SW480 (cell line): Measurements from ENCODE around the gene DNAJC18.
"Not testable (repeated sequence)": the region's sequence is repeated elsewhere in the genome, so short reads cannot be mapped to it uniquely, and the experiment has no call there.

Experiments
- DNase-seq: peaks from one replicate; pipeline ENCODE4 v3.0.0-alpha.2; 2016; ENCODE audit warnings: low spot score

The DNAJC18 gene

GRCh38 chr5:139387611-139388197 is 51.6 kb downstream of the DNAJC18 start:
- DNase-seq: no peak

- not testable (repeated sequence) for DNase-seq
Observed at GRCh38 chr5:139386956-139387355, 52.4 kb downstream of the DNAJC18 start.

DNA sequence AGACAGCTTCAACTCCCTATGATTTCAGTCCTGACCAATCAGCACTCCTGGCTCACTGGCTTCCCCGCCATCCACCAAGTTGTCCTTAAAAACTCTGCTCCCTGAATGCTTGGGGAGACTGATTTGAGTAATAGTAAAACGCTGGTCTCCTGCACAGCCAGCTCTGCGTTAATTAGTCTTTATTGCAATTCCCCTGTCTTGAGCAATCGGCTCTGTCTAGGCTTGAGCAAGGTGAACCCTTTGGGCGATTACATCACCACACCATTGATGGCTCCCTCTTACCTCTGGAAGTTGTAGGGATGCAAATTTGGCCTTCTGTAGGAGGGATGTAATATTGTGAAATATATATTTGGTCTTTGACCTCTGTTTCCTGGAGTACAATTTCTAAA is 53.3 kb downstream of the DNAJC18 start:
- DNase-seq: no peak

DNA sequence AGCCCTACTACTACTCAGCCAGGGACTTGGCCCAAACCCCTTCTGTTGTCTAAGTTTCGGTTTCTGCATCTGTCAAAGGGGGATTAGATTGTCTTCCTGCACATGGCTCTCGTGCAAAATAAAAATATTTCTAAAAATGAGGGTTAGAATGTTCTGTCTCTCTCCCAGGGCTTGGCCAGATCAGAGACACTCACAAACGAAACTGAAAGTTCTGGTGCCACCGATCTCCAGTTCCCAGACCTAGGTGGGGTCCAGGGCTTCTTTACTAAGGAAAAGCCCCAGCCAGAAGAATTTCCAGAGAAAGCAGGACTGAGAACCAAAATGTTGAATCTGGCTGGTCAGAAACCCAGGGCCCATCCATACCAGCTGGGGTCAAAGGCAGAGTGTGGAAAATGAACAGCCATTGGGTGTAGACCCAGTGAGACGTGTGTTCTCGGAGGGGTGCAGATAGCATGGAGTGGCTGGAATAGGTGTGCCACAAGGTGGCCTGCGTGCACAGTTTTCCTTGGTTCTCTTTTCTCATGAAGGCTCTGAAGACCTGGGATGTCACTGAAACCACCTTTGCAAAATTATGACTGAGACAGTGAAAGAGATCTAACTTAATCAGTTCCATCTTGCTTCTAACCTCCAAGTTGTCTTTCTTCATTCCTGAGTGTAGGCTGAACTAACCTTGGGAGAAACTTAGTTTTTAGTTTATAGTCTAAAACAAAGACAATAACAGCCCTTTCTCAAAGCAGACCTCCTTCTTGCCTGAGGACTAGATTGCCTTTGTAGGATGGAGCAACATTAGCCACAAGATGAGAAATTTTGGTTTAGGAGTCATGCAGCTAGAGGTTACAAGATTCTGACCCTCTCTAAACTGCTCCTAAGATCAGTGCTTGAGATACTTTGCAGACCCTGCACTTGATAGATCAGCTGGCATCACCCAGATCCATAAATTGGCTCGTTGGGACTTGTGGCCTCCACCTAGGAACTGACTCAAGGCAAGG is 54.0 kb downstream of the DNAJC18 start:
- DNase-seq: peak; percentile 44

GRCh38 chr5:139384591-139385051 is 54.7 kb downstream of the DNAJC18 start:
- no peak for DNase-seq

DNA sequence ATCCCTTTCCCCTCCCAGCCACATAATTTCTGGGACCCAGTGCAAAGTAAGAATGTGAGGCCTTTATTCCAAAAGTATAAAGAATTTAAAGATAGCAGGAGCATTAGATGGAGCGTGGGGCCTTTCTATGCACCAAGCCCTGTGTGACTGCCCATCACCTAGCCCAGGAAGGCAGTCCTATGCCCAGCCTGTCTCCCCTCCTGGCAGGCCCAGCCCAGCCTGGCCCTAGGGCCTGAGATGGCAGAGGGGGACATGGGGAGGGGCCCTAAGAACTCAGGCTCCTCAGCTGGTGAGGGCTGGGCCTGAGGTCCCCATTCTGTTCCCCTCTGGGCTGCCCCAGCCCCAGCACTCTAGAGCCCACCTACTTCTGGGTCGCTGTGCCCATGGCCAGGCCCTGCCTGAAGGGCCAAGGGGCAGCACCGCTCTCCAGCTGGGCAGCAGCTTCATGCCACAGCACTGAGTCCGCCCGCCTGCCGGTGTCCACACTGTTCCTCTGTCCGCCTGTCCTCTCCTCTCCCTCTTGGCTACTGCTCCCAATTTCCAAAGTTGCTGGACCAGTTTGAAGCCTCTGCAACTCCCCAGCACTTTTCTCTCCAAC is 55.2 kb downstream of the DNAJC18 start:
- DNase-seq: no peak

DNA sequence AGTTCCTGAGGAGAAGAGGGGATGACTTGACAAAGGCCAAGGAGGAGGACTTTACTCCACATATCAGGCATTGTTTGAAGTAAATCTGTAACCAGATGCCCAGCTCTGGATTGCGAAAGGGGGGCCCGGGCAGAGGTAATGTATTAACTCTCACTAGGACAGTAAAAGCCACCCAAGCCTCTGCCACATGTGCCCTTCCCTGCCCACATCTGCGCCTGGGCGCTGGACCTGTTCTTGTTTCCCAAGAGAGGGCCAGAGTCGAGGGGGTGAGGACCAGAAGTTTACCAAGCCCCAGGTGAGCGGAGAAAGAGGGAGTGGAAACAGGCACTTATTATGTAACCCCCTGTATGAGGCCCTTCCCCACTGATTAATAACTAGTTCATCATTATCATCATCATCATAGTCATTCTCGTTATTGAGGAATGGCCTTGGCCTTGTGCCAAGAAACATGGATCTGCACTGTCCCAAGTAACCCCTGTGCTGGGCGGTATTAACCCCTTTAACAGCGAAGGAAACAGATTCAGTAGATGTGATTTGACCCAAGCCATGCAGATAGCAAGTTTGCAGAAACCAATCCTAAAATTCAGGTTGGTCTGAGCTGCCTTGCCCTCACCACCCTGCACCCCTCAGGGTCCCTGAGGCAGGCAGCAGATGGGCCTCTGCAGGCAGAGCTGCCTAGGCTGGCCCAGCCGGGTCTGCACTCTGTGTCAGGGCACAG is 55.9 kb downstream of the DNAJC18 start, which contains the start of gene SLC23A1:
Gene SLC23A1 (minus strand): TSS at position 23 of the 718 bp plus-strand sequence. CDS start 44 bp downstream, outside the sequence.
- no peak for DNase-seq

- DNase-seq: no peak
Observed at GRCh38 chr5:139382807-139383206, 56.5 kb downstream of the DNAJC18 start.

DNA sequence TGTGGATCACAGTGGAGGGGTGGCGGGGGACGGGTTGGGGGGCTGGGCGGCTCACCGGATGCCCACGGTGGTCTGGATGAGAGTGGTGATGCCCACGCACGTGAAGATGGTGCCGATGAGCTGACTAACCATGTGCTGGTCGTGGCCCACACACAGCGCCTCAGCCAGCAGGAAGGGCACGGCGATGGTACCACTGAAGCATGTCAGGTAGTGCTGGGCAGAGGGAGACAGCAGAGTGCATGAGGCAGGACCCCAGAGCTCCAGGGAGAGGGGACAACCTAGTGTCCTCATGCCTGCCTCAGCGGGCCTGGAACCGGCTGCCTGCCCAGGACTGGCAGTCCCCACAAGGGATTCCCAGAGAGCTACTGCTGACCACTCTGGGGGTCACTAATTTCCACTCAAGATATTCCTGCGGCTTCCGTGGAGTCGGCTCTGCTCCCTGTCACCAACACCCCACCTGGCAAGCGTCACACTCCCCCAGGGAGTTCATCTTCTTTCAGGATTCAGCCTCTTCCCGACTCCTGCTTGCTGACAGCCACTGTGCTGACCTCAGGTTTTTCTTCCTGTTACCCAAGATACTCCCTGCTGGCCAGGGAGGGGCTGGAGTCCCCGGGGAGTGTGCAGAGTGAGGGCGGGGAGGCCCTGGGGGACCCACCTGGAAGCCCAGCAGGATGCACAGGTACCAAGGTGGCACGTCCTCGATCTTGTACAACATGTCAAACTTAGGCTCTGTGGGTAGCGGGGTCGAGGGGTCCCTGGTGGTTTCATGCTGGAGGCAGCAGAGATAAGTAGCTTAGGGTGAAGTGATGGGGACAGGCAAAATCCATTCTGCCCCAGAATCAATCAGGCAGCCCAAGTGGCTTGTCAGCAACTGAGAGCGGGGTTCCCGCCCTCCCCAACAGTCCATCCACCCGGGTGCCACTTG is 57.2 kb downstream of the DNAJC18 start:
- DNase-seq: no peak

- no peak for DNase-seq
Observed at GRCh38 chr5:139379626-139380449, 59.5 kb downstream of the DNAJC18 start.

GRCh38 chr5:139378941-139379361 is 60.4 kb downstream of the DNAJC18 start:
- DNase-seq: no peak

DNA sequence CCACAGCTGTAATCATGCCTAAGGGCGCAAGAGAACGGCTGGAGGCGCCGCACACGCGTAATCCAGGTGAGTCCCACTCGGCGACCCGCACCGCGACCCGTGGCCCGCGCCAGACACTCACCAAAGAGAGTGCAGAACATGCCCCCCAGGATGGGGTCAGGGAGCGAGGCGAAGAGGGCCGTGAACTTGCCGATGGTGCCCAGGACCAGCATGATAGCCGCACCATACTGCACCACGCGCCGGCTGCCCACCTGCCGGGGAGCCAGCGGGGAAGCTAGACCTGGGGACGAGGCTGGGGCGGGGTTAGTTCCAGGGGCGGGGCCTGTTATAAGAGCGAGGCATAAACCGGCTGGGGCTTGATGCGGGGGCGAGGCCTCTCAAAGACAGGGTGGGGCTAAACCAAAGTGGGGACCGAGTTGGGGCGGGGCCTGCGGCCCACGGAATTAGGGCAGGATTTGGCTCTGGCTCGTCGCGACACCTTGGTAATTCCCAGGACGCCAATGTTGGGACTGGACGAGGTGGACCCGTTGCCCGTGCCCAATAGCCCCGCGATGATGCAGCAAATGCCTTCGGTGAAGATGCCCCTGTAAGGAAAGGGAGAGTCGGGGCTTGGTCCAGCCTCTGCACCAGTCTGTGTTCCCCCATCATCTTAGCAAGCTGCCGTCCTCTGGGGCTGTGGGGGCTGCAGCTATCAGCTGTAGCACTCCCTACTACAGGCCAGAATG is 61.1 kb downstream of the DNAJC18 start:
- DNase-seq: no peak

- DNase-seq: no peak
Observed at GRCh38 chr5:139377226-139377625, 62.1 kb downstream of the DNAJC18 start.

- DNase-seq: no peak
Observed at GRCh38 chr5:139376364-139376763, 63.0 kb downstream of the DNAJC18 start.

- no peak for DNase-seq
Observed at GRCh38 chr5:139374909-139375308, 64.4 kb downstream of the DNAJC18 start.

DNA sequence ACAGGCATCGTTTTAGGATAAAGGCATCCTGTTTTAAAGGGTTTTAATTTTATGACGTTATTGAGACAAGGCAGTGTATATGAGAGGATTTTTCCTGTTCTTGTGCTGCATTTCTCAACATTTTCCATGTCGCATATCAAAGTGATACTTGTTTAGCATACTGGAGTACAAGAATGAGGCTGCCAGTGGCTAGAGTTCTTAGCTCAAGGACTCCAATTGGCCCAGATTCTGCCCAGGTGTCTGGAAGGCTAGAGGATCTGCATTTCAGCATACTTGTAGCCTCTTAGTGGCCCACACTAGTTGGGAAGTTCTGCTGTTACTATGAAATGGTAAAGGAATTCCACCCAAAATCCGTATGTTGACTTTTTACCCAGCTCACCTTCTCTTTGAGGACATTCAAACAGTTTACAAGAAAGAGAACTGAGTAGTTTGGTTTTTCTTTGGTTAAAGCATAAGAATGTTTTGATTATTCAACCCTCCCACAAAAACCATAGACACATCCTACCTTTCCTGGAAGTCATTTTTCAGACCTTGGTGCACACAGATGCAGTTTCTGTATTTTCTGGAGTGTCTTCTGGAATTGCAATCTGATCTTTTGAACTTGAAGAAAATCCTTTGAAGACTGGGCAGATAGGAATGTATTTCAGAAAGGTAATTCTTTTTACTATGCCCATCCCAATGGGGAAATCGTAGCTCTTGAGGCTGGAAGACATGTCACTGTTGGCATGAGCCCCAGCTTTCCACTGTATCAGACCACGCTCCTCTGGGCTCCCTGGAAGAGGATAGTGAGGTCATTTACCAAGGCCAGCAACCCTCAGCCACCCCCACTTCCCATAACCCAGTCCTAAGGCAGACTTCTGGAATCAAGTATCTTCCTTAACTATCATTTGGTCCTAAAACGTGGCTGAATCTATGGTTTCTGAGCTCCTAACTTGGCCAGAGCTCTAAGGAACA is 67.6 kb downstream of the DNAJC18 start:
- no peak for DNase-seq

DNA sequence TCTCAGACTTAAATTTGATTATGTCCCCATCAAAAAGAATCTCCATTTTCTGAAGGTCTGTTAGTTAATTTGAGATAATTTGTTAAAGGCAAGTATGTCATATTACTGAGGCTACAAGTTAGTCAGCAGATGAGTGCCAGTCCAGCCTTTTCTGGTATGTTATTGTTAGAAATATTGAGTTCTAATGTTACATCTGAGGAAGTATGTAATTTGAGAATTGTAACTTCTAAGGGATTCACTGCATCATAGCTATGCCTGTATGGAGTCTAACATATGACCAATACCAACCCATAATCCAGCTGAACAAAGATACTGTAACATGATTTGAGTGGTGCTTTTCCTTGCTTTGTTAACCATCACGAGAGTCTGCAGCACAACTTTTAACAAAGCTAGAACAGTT is 70.1 kb downstream of the DNAJC18 start:
- no peak for DNase-seq

DNA sequence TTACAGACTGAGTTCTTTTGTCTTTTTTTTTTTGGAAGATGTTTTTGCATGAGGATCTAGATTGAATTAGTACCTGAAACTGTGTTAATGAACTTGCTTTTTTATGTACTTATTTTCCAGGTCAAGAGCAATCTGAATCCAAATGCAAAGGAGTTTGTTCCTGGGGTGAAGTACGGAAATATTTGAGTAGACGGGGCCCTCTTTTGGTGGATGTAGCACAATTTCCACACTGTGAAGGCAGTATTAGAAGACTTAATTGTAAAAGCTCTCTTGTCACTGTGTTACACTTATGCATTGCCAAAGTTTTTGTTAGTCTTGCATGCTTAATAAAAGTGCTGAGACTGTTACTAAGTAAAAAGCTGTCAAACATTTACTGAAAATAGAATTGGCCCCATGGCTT is 70.7 kb downstream of the DNAJC18 start:
- DNase-seq: no peak
